Cerebellar nuclear complex (tissue), 1 donor: ENCODE data around the gene BRD1.
"Not testable (repeated sequence)": the region's sequence is repeated elsewhere in the genome, so short reads cannot be mapped to it uniquely, and the experiment has no call there.

Source experiments
- DNase-seq, 2 experiments: peaks; one replicate each; lab custom pipeline; 2025; lab: John Stamatoyannopoulos, UW

Gene BRD1

DNA sequence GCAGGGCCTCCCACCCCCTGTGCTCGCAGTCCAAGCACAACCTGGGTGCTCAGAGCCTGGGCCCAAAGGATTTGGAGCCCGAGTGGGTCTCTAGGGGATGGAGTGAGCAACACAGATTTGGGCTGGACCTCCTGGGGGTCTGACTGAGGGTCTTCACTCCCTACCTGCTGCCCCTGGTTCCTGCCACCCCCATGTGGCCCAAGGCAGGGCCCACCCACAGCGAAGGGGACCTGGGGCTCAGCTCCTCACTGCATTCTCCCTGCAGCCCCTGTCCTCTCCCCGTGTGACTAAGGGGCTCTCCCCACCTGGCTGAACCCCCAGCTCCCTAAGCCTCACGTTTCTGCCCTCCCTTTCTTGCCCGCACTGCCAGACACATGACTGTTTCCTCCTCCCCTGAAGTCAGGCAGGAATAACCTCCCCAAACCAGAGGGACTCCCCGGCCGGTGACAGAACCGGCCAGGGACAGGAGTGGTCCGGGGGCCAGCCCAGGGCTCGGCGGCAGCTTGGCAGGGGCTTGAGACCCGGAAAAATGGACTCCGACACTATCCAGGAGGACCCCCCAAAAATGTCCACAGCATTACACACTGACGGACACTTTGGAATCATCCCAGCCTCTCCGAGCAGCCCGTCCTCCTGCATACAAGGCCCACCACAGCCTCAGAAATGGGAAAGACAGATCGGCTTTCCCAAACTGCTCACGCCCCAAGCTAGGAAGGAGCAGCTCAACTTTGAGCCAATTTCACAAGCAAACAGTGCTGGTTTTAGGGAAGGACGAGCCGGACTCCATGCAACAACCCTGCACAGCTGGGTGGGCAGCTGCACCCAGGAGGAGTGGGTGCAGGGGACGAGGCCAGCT lies 57.8 kb downstream of the BRD1 start:
- DNase-seq: no peak

- peak; percentile 81 to 91 for DNase-seq
These were observed 58.6 kb downstream of the BRD1 start for GRCh38 chr22:49768951-49769690.

DNA sequence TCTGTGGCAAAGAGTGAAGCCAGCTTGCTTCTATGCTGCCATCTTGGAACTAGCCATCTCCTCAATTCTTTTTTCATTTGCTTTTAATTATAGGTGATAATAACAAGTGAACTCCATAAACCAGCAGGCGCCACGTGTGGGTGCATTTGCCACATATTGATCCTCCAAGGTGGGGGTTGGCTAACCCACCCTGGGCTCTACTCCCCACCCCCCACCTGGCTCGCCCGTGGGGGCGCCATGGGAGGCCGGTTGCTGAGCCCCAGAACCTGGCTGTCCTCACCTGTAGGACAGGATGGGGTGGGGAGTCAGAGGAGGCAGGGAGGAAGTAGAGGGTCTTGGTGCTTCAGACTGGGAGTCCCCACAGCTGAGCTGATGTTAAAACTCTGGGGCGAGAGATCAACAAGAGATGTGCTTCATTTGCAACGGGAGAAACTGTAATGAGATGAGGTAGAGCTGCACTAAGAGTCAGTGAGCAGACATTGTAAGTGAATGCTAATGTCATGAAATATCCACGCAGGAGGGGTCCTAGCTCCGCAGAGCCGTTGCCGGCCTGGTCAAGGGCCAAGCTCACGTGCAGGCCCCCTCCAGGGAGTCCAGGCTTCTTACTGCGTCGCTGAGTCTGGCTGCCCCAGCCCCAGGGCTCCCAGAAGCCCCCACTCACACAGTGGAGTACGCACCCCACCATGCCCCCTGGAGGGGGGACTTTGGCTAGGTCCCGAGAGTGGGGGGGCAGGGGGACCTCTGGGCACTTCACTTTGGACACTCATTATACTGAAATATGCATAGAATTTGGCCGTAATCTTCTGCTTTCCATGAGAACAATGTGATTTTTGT lies 59.4 kb downstream of the BRD1 start:
- DNase-seq: no peak

- peak in 1 of 2 experiments; percentile 24 for DNase-seq
These were observed 60.2 kb downstream of the BRD1 start for GRCh38 chr22:49767355-49768062.

GRCh38 chr22:49765951-49766350 lies 61.7 kb downstream of the BRD1 start:
- no peak for DNase-seq

- DNase-seq: no peak
These were observed 62.4 kb downstream of the BRD1 start for GRCh38 chr22:49765091-49765771.

- DNase-seq: no peak
These were observed 63.5 kb downstream of the BRD1 start for GRCh38 chr22:49764127-49764581.

DNA sequence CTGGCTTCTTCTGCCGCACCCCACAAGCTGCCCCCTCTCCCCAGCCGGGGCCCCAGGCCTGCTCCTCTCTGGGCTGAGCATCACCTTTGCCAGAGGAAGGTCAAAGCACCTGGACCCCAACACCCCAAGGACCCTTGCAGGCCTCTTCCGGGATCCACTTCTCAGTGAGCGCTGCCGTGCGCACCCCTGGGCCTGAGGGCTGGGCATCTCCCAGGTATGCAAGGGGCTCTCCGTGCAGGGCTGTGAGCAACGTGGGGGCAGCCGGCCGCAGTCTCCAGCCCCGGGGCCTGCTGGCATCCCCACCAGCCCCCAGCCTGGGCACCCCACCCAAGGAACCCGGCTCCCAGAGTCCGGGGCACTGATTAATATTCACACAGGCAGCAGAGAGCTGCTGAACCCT lies 64.0 kb downstream of the BRD1 start:
- no peak for DNase-seq

DNA sequence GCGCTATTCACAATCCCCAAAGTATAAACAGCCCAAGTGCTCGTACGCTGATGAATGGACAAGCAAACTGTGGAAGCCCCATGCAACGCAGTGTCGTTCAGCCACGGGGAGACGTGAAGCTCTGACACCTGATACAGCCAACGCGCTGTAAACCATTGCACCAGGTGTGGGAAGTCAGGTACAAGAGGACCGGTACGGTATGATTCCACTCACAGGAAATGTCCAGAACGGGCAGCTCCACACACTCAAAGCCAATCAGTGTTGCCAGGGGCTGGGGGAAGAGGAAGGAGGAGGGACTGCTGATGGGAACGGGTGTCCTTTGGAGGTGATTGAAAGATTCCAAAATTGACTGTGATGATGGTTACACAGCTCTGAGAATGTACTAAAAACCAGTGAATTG lies 64.5 kb downstream of the BRD1 start:
- DNase-seq: no peak

GRCh38 chr22:49762571-49762970 lies 65.1 kb downstream of the BRD1 start:
- DNase-seq: not testable (repeated sequence)

DNA sequence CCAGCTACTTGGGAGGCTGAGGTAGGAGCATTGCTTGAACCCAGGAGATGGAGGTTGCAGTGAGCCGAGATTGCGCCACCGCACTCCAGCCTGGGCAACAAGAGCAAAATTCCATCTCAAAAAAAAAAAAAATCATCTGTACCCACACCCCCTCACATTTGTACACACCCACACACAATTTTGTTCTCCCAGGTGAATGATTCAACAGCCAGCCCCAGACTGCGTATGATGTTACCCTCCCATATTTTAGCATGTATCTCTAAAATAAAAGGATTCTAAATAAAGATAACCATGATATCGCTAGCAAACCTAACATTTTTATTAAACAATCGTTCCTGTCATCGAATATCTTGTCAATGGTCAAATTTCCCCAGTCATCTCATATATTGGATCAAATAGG lies 65.8 kb downstream of the BRD1 start:
- no peak for DNase-seq

DNA sequence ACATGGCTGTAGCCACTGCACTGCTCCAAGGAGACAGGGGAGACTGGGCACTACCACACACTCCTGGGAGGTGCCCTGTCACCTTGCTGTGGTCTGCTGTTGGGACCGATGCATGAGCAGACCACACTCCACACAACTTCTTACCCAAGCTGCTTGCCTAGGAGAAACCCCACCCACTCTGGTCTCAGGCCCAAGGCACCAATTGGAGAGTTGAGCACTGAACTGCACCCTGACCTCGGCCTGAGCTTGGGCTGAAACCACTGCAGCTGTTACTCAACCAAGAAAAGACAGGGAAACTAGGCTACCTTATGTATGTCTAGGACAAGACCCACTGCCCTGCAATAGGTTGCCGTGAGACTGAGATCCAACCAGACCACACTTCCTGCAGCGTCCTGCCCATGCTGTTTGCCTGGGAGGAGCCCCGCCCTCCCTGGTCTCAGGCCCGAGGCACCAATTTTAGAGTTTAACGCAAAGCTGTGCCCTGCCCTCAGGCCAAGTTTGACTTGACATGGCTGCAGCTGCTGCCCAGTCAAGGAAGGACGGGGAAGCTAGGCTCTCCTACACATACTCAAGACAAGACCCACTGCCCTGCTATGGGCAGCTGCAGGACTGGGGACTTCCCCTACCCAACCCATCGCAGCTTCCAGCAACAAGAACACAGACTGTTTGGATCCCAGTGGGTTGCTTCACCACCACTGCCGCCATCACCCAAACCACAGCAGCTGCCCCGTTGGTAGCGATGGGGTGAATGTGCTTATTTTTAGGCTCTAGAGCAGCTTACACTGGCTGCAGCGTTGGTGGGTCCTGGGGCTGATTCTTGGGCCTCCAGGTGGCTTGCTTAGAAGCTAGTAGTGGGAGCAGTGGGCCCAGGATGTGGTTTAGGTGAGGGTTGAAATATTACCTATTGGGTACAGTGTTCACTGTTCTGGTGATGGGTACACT lies 66.8 kb downstream of the BRD1 start:
- no peak for DNase-seq

DNA sequence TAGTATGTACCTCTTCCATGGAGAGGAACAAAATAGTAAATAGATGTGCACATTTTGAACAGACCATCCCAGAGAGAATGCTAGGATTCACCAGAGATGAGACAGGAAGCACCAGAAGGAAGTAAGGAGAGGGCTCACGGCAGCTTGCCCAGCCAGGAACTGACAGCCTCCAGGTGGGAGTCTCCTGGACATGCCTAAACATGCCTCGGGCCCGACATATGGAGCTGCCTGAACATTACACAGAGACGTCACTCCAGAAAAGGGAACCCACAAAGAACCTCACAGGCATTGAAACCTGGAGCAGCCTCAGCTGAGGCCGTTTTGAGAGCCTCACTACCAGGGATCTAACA lies 67.4 kb downstream of the BRD1 start:
- DNase-seq: no peak

- no peak for DNase-seq
These were observed 71.0 kb downstream of the BRD1 start for GRCh38 chr22:49756676-49757075.

GRCh38 chr22:49756201-49756600 lies 71.5 kb downstream of the BRD1 start:
- DNase-seq: no peak

GRCh38 chr22:49755631-49756001 lies 72.1 kb downstream of the BRD1 start:
- no peak for DNase-seq

DNA sequence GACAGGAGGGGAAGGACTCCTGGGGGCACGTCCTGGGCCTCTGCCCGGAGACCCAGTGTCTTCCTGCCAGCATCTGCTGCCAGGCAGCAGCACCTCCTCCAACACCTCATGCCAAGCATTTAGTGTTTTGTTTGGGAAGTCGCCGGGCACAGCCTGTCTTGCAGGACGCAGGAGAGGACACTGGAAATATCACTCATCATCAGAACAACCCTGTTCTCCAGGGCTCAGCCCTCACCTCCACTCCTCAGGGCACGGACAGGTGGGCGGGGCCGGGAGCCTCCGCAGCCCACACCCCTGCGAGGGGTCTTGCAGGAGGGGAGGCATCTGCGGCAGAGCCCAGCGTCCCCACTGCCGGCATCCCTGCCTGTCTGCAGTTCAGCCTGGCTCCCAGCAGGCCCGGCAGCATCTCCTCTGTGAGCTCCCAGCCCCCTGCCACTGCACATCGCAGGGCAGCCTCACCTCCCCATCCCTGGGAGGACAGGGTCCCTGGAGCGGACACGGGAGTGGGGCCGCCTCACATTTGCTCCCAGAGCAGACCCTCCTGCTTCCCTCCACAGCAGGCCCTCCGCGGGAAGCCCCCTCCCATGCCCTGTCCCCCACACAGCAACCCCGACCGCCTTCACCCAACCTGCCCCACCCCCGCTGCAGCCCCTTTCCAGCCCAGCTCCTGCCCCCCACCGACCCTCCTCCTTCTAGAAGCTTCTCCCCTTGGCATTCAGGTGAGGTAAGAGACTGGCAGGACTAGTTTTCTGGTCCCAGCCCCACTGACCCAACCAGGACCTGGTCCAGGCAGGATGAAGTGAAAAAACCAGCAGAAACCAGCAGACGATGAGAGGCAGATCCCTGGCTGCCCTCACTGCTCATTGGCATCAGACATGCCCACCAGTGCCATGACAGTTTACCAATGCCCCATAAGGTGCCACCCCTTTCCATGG lies 72.7 kb downstream of the BRD1 start:
- peak in 1 of 2 experiments; percentile 11 for DNase-seq

DNA sequence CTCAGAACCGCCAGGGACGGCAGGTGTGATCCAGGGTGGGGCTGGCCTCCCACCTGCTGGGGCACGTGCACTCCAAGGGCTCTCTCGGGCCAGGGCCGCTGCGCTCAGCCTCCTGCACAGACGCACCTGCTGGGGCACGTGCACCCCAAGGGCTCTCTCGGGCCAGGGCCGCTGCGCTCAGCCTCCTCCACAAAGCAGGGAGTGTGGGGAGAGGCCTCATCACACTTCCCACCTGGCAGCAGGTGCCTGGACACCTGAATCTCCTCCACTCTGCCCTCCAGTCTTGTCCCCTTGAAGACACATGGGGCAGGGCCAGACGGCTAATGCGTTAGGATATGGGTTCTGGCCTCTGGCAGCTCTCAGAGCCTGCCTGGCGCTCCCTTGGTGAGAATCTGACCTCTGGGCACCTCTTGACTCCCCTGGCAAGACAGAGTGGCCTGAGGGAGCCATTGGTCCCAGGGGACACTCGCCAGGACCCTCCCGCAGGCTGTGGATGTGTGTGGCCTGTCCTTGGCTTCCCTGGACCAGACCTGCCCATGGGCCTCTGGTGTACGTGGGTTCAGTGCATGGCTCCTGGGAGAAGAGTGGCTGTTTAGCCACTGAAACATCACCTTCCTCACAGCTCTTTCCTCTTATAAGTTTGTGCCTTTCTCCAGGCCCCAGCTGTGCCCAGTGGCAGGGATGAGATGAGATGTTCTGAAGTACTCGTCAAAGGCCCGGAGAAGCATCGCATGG lies 73.5 kb downstream of the BRD1 start:
- DNase-seq: no peak
